Measurements from ENCODE around the gene TSKS. TPM values are rescaled to one million over a fixed set of nuclear protein-coding genes. Genes with fewer than 3 reads are reported as not detected.

TSKS gene
- total RNA-seq, 1 donor, result not detected

GRCh38 chr19:49766930-49767299, 3.8 kb upstream of the TSKS start, which contains the start of gene AP2A1:
TSS of gene AP2A1 (plus strand) at chr19:49767001. CDS start at chr19:49767134, 133 bp downstream.
- Histone ChIP-seq H3K4me1 (ENCODE audit: insufficient read depth, low read length) (peaks cover 23% of the 10 kb centered on the region), H3K4me3 (ENCODE audit: insufficient read depth, low read length) (peak within 1 kb of the TSS; percentile 95), H3K36me3 (ENCODE audit: insufficient read depth, low read length) (no peaks in the 10 kb centered on the region), H3K4me2 (ENCODE audit: insufficient read depth, low read length) (peak within 1 kb of the TSS; percentile 97), H3K9me3 (ENCODE audit: low read depth, low read length) (no peaks in the 10 kb centered on the region), H2AFZ (ENCODE audit: low read length) (peak within 1 kb of the TSS; percentile 77), H3K27ac (ENCODE audit: low read depth, low read length) (peak within 1 kb of the TSS; percentile 96), H3K27me3 (ENCODE audit: insufficient read depth, low read length) (no peaks in the 10 kb centered on the region), H3K79me2 (ENCODE audit: insufficient read depth, low read length) (peaks cover 51% of the 10 kb centered on the region), H4K20me1 (ENCODE audit: insufficient read depth, low read length) (peaks cover 30% of the 10 kb centered on the region)
- peak; percentile 82 for DNase-seq (ENCODE audit: insufficient read length, low spot score, missing footprints)
- TF ChIP-seq CTCF (IDR thresholded peaks at IDR 0.05; ENCODE audit: extremely low read depth, low read depth, low read length), result no peak

GRCh38 chr19:49766007-49766929, 3.2 kb upstream of the TSKS start:
- DNase-seq (ENCODE audit: insufficient read length, low spot score, missing footprints), result peak; percentile 100
- H3K36me3 ChIP-seq (ENCODE audit: insufficient read depth, low read length), result no peaks in the 10 kb centered on the region
- H4K20me1 ChIP-seq (ENCODE audit: insufficient read depth, low read length), result peaks cover 30% of the 10 kb centered on the region
- peak overlapping the region; percentile 76 for H2AFZ ChIP-seq (ENCODE audit: low read length)
- H3K4me1 ChIP-seq (ENCODE audit: insufficient read depth, low read length), result peaks cover 23% of the 10 kb centered on the region
- TF ChIP-seq CTCF (IDR thresholded peaks at IDR 0.05; ENCODE audit: extremely low read depth, low read depth, low read length), result no peak
- no peaks in the 10 kb centered on the region for H3K9me3 ChIP-seq (ENCODE audit: low read depth, low read length)
- H3K27me3 ChIP-seq (ENCODE audit: insufficient read depth, low read length), result no peaks in the 10 kb centered on the region
- H3K4me3 ChIP-seq (ENCODE audit: insufficient read depth, low read length), result peak overlapping the region; percentile 62
- peaks cover 44% of the 10 kb centered on the region for H3K79me2 ChIP-seq (ENCODE audit: insufficient read depth, low read length)
- peak overlapping the region; percentile 96 for H3K27ac ChIP-seq (ENCODE audit: low read depth, low read length)
- H3K4me2 ChIP-seq (ENCODE audit: insufficient read depth, low read length), result peak overlapping the region; percentile 90

GRCh38 chr19:49764341-49764740, 1.2 kb upstream of the TSKS start:
- H3K36me3 ChIP-seq (ENCODE audit: insufficient read depth, low read length), result no peaks in the 10 kb centered on the region

More at GRCh38 chr19:49764341-49764740, 1.2 kb upstream of the TSKS start:
- Histone ChIP-seq H3K79me2 (ENCODE audit: insufficient read depth, low read length) (peaks cover 25% of the 10 kb centered on the region), H3K4me3 (ENCODE audit: insufficient read depth, low read length) (no peak overlapping the region), H3K27me3 (ENCODE audit: insufficient read depth, low read length) (no peaks in the 10 kb centered on the region), H3K4me2 (ENCODE audit: insufficient read depth, low read length) (no peak overlapping the region), H4K20me1 (ENCODE audit: insufficient read depth, low read length) (peaks cover 16% of the 10 kb centered on the region), H3K9me3 (ENCODE audit: low read depth, low read length) (no peaks in the 10 kb centered on the region), H3K27ac (ENCODE audit: low read depth, low read length) (no peak overlapping the region), H2AFZ (ENCODE audit: low read length) (no peak overlapping the region), H3K4me1 (ENCODE audit: insufficient read depth, low read length) (peaks cover 23% of the 10 kb centered on the region)
- TF ChIP-seq CTCF (IDR thresholded peaks at IDR 0.05; ENCODE audit: extremely low read depth, low read depth, low read length), result no peak
- DNase-seq (ENCODE audit: insufficient read length, low spot score, missing footprints), result no peak
